Epithelial cell of proximal tubule (primary cell): Measurements from ENCODE around the gene SCN2A. TPM values are rescaled to one million over a fixed set of nuclear protein-coding genes. Genes with fewer than 3 reads are reported as not detected.
A peak's percentile ranks its signal among the peaks of the same experiment; 100 is the strongest.
"Not testable (repeated sequence)": the region's sequence is repeated elsewhere in the genome, so short reads cannot be mapped to it uniquely, and the experiment has no call there.

Source experiments
- DNase-seq: peaks from one replicate; pipeline ENCODE4 v3.0.0-alpha.2; 2011; ENCODE audit warnings: low read depth
- H3K4me3 ChIP-seq: 2 replicates; pipeline ENCODE4 v1.5.1; 2011; ENCODE audit warnings: low read depth, mild to moderate bottlenecking, low read length
- CTCF ChIP-seq: conservative IDR thresholded peaks from 2 replicates; pipeline ENCODE4 v1.5.1; 2012; ENCODE audit warnings: low read depth, mild to moderate bottlenecking, low read length
- total RNA-seq: library from RNA; depleted of rRNA; stranded (reverse); fragments of >200 nt; gene quantifications from 2 replicates; pipeline ENCODE4 v1.2.3, GENCODE V29; 2015

The SCN2A gene
- total RNA-seq, 1 donor from 2014 or later: under 0.01 TPM

GRCh38 chr2:165390875-165391274 lies 151.7 kb downstream of the SCN2A start:
- DNase-seq: no peak
- no peak overlapping the region for H3K4me3 ChIP-seq
- no peak for TF ChIP-seq CTCF

GRCh38 chr2:165391791-165392190 lies 152.6 kb downstream of the SCN2A start:
- DNase-seq: no peak
- no peak overlapping the region for H3K4me3 ChIP-seq
- TF ChIP-seq CTCF: no peak

GRCh38 chr2:165398603-165399002 lies 159.4 kb downstream of the SCN2A start:
- not testable (repeated sequence) for H3K4me3 ChIP-seq, DNase-seq

GRCh38 chr2:165401285-165401852 lies 162.2 kb downstream of the SCN2A start:
- peak; percentile 75 for TF ChIP-seq CTCF
- no peak overlapping the region for H3K4me3 ChIP-seq
- peak; percentile 39 for DNase-seq

GRCh38 chr2:165402162-165402561 lies 162.9 kb downstream of the SCN2A start:
- no peak for DNase-seq
- H3K4me3 ChIP-seq: no peak overlapping the region
- no peak for TF ChIP-seq CTCF

- TF ChIP-seq CTCF: no peak
- peak; percentile 42 for DNase-seq
- no peak overlapping the region for H3K4me3 ChIP-seq
Measured at GRCh38 chr2:165406173-165406572, 167.0 kb downstream of the SCN2A start.

- no peak for TF ChIP-seq CTCF
- DNase-seq: no peak
- no peak overlapping the region for H3K4me3 ChIP-seq
Measured at GRCh38 chr2:165407466-165407865, 168.3 kb downstream of the SCN2A start.
